Measurements from ENCODE around the gene PLOD1. TPM values are rescaled to one million over a fixed set of nuclear protein-coding genes. Genes with fewer than 3 reads are reported as not detected.
A peak's percentile ranks its signal among the peaks of the same experiment; 100 is the strongest.

Gene PLOD1
- total RNA-seq, 4 donors from 2014 or later: 52.8 to 87.9 (median 64.0) TPM

- no peak for TF ChIP-seq CTCF (IDR thresholded peaks at IDR 0.05)
- TF ChIP-seq EP300 (IDR thresholded peaks at IDR 0.05): no peak
- no peak for TF ChIP-seq POLR2A (IDR thresholded peaks at IDR 0.05)
- H3K36me3 ChIP-seq: peaks cover 0 to 31% (median 9%) of the 10 kb centered on the region in 3 donors
- peaks cover 0 to 77% (median 43%) of the 10 kb centered on the region in 4 donors for H3K4me1 ChIP-seq
- no peaks in the 10 kb centered on the region for H3K9me3 ChIP-seq
- DNase-seq (ENCODE audit: low spot score in 2 of 2): no peak
- WGBS, 2 donors: no CpG with 5 or more reads among the region's 41 CpGs
- no peaks in the 10 kb centered on the region for H3K27me3 ChIP-seq
- peak overlapping the region in 2 of 4 donors; percentile 19 to 37 for H3K27ac ChIP-seq
- H3K4me3 ChIP-seq: peak overlapping the region; percentile 42 to 77 (median 56)
These were observed 8.6 kb upstream of the PLOD1 start for GRCh38 chr1:11925938-11926292.

GRCh38 chr1:11927866-11928592, 6.5 kb upstream of the PLOD1 start:
- no peak for TF ChIP-seq CTCF (IDR thresholded peaks at IDR 0.05)
- no peak for TF ChIP-seq EP300 (IDR thresholded peaks at IDR 0.05)
- no peak for TF ChIP-seq POLR2A (IDR thresholded peaks at IDR 0.05)
- Histone ChIP-seq H3K27ac (peak overlapping the region in 2 of 4 donors; percentile 44 to 66), H3K4me3 (no peak overlapping the region), H3K9me3 (no peaks in the 10 kb centered on the region), H3K4me1 (peaks cover 0 to 60% (median 30%) of the 10 kb centered on the region in 4 donors), H3K27me3 (no peaks in the 10 kb centered on the region), H3K36me3 (peaks cover 0 to 9% (median 0%) of the 10 kb centered on the region in 3 donors)
- 21 to 30% methylated on average over 5 of the region's 5 CpGs for WGBS, 2 donors
- DNase-seq (ENCODE audit: low spot score in 2 of 2): no peak

GRCh38 chr1:11929849-11930248, 4.7 kb upstream of the PLOD1 start:
- H3K4me1 ChIP-seq: peaks cover 0 to 51% (median 20%) of the 10 kb centered on the region in 4 donors
- H3K4me3 ChIP-seq: no peak overlapping the region
- no peaks in the 10 kb centered on the region for H3K27me3 ChIP-seq
- H3K36me3 ChIP-seq: no peaks in the 10 kb centered on the region
- WGBS, 2 donors: 2% methylated on average over 5 of the region's 5 CpGs
- DNase-seq (ENCODE audit: low spot score in 2 of 2): peak; percentile 43 to 87
- no peaks in the 10 kb centered on the region for H3K9me3 ChIP-seq
- peak in 1 of 2 donors; percentile 65 for TF ChIP-seq EP300 (IDR thresholded peaks at IDR 0.05)
- no peak for TF ChIP-seq CTCF (IDR thresholded peaks at IDR 0.05)
- H3K27ac ChIP-seq: peak overlapping the region in 2 of 4 donors; percentile 26 to 68

GRCh38 chr1:11930571-11931445, 3.7 kb upstream of the PLOD1 start:
- Histone ChIP-seq H3K9me3 (no peaks in the 10 kb centered on the region), H3K36me3 (no peaks in the 10 kb centered on the region), H3K27ac (peak overlapping the region in 2 of 4 donors; percentile 26 to 68), H3K27me3 (no peaks in the 10 kb centered on the region), H3K4me3 (no peak overlapping the region), H3K4me1 (peaks cover 0 to 53% (median 20%) of the 10 kb centered on the region in 4 donors)
- TF ChIP-seq EP300 (IDR thresholded peaks at IDR 0.05): peak in 1 of 2 donors; percentile 13
- no peak for TF ChIP-seq POLR2A (IDR thresholded peaks at IDR 0.05)
- TF ChIP-seq CTCF (IDR thresholded peaks at IDR 0.05): no peak
- 56 to 67% methylated on average over 7 of the region's 7 CpGs for WGBS, 2 donors
- DNase-seq (ENCODE audit: low spot score in 2 of 2): no peak

GRCh38 chr1:11931845-11932244, 2.7 kb upstream of the PLOD1 start:
- Histone ChIP-seq H3K4me3 (no peak overlapping the region), H3K27ac (no peak overlapping the region), H3K4me1 (peaks cover 0 to 57% (median 19%) of the 10 kb centered on the region in 4 donors), H3K27me3 (no peaks in the 10 kb centered on the region), H3K36me3 (no peaks in the 10 kb centered on the region), H3K9me3 (no peaks in the 10 kb centered on the region)
- WGBS, 2 donors: 88 to 91% methylated on average over 10 of the region's 10 CpGs
- TF ChIP-seq POLR2A (IDR thresholded peaks at IDR 0.05) (no peak), EP300 (IDR thresholded peaks at IDR 0.05) (no peak), CTCF (IDR thresholded peaks at IDR 0.05) (no peak)
- no peak for DNase-seq (ENCODE audit: low spot score in 2 of 2)

Measured in tibial nerve (tissue), 4 donors.